ENCODE data around the gene ACSL1. TPM values are rescaled to one million over a fixed set of nuclear protein-coding genes. Genes with fewer than 3 reads are reported as not detected.
A peak's percentile ranks its signal among the peaks of the same experiment; 100 is the strongest.

ACSL1 gene
- total and polyA plus RNA-seq, 9 of the 15 experiments (the other 6 are each of a cell fraction or from before 2014, with no cell fraction given): 6.7 to 24.1 (median 15.0) TPM

DNA sequence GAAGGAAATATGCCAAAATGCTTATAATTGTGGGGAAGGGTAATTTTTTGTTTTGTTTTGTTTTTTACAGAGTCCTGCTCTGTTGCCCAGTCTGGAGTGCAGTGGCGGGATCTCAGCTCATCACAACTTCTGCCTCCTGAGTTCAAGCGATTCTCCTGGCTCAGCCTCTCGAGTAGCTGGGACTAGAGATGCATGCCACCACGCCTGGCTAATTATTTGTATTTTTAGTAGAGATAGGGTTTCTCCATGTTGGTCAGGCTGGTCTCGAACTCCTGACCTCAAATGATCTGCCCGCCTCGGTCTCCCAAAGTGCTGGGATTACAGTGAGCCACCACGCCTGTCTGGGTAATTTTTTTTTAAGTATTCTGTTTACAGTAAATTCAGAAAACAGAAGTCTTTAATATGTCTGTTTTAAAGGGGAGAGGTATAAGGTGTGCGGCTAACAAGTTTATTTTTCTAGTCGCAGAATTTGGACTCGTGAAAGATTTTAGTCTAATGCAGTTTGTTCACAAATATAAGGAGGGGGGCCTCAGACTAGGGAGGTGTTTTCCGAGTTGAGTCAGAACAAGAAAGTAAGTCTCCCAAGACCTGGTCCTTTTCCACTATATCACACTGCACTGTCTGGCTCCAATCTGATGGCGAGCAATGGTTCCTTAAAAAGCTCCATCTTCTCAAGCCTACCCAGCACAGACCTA lies 1.5 kb downstream of the ACSL1 start:
- DNase-seq (ENCODE audit: extremely low read depth in 1 of 4, low spot score in 3 of 4) (no peak), ATAC-seq (0 out of 3 replicates have a peak, but pooled peaks have one; percentile 7), FAIRE-seq (no peak)
- intact Hi-C loops (cut with micrococcal nuclease): loop anchor here (2.0 to 10.0 kb wide), 2 partner anchors 31 to 81 kb away; no protein-coding TSS in a partner anchor
- Histone ChIP-seq H3K36me3 (ENCODE audit: control insufficient read depth, insufficient read depth, low read length) (no peaks in the 10 kb centered on the region), H3K27me3 (ENCODE audit: control insufficient read depth in 2 of 2, insufficient read depth in 2 of 2, low read length in 2 of 2) (no peaks in the 10 kb centered on the region), H3K9me3 (replicated peaks; ENCODE audit: control insufficient read depth, insufficient read depth, low read depth, low read length) (no peaks in the 10 kb centered on the region), H3K79me2 (ENCODE audit: control insufficient read depth, insufficient read depth, low read length) (peaks cover 24% of the 10 kb centered on the region; the same call in 2 of the 3 replicates), H3K4me1 (replicated peaks in 1 of 2; ENCODE audit: control insufficient read depth in 2 of 2, insufficient read depth in 2 of 2, low read length in 2 of 2) (peaks cover 21 to 26% of the 10 kb centered on the region in 2 experiments), H4K20me1 (replicated peaks; ENCODE audit: control insufficient read depth, insufficient read depth, low read length) (peaks cover 5% of the 10 kb centered on the region; the same call in 1 of the 2 replicates), H3K4me2 (ENCODE audit: insufficient read depth, low read length) (peak overlapping the region; percentile 86; the same call in 1 of the 2 replicates), H3K9ac (ENCODE audit: insufficient read depth in 1 of 2, low read depth in 2 of 2, low read length in 2 of 2) (no peak overlapping the region; a peak in 1 of 4 replicates), H3K9me1 (ENCODE audit: control insufficient read depth, insufficient read depth, low read length) (no peaks in the 10 kb centered on the region), H3K27ac (ENCODE audit: extremely low read depth, low read depth, low read length) (no peak overlapping the region), H2AFZ (ENCODE audit: low read depth, low read length) (no peak overlapping the region), H3K4me3 (peak overlapping the region; percentile 64; the same call in 1 of the 2 replicates)
- TF ChIP-seq EWSR1 (IDR thresholded peaks at IDR 0.05; ENCODE audit: borderline replicate concordance, low read depth, partially characterized antibody): no peak
- no peak for TF ChIP-seq SRSF9 (IDR thresholded peaks at IDR 0.05; ENCODE audit: borderline replicate concordance, low read depth, low read length)
- no peak for TF ChIP-seq PML (IDR thresholded peaks at IDR 0.05; ENCODE audit: low read length)
- no peak for TF ChIP-seq ZC3H8 (IDR thresholded peaks at IDR 0.05)
- no peak for TF ChIP-seq ZNF431 (CRISPR knock-in tag; IDR thresholded peaks at IDR 0.05)
- TF ChIP-seq BRCA1 (IDR thresholded peaks at IDR 0.05): no peak
- TF ChIP-seq BRCA1 (CRISPR knock-in tag; IDR thresholded peaks at IDR 0.05): no peak
- no peak for TF ChIP-seq RBM15 (IDR thresholded peaks at IDR 0.05; ENCODE audit: insufficient read depth, low read length)
- TF ChIP-seq DDX20 (tag; IDR thresholded peaks at IDR 0.05; ENCODE audit: low read depth): no peak
- in situ Hi-C loops (cut with MboI): no loop called here
- WGBS (ENCODE audit: insufficient coverage, low coverage, missing lambda C conversion rate): 65% methylated on average over 13 of the region's 13 CpGs
- CTCF ChIA-PET (ENCODE audit: low intra/inter-chr PET ratio): no interaction called here
- TSS peak; percentile 42 for BruUV-seq (replicated peaks)
- POLR2A ChIA-PET: interaction anchor here (0.5 to 1.0 kb wide), 2 partner anchors 10 to 681 kb away, joined by 3 to 5 read pairs; no protein-coding TSS in a partner anchor

Data from K562 (cell line).